Measurements from ENCODE around the gene TF. TPM values are rescaled to one million over a fixed set of nuclear protein-coding genes. Genes with fewer than 3 reads are reported as not detected.

TF gene
- total RNA-seq, 1 donor from 2014 or later: 2.3 TPM

DNA sequence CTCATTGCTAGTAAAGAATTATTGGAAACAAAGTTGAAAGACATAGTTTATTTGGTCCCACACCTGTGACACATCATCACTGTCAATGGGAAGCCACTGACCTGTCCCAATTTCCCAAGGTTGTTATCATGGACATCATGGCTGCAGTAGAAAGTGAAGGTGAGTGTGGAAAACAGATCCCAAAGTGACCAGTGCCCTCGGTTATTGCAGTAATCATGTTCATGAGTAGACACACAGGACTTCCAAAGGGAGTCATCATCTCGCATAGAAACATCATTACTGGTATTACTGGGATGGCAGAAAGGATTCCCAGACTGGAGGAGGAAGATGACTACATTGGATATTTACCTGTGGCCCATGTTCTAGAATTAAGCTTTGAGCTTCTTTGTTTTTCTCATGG, 14.7 kb downstream of the TF start:
- Mint-ChIP-seq H3K36me3 (ENCODE audit: unreplicated experiment) (no peaks in the 10 kb centered on the region), H3K4me3 (ENCODE audit: unreplicated experiment) (no peak overlapping the region), H3K27ac (ENCODE audit: unreplicated experiment) (no peak overlapping the region), H3K9me3 (ENCODE audit: unreplicated experiment) (no peaks in the 10 kb centered on the region), H3K4me1 (ENCODE audit: low read depth, unreplicated experiment) (no peaks in the 10 kb centered on the region), H3K27me3 (ENCODE audit: unreplicated experiment) (no peaks in the 10 kb centered on the region)
- no peak for DNase-seq
- TF ChIP-seq, protein P1, sequence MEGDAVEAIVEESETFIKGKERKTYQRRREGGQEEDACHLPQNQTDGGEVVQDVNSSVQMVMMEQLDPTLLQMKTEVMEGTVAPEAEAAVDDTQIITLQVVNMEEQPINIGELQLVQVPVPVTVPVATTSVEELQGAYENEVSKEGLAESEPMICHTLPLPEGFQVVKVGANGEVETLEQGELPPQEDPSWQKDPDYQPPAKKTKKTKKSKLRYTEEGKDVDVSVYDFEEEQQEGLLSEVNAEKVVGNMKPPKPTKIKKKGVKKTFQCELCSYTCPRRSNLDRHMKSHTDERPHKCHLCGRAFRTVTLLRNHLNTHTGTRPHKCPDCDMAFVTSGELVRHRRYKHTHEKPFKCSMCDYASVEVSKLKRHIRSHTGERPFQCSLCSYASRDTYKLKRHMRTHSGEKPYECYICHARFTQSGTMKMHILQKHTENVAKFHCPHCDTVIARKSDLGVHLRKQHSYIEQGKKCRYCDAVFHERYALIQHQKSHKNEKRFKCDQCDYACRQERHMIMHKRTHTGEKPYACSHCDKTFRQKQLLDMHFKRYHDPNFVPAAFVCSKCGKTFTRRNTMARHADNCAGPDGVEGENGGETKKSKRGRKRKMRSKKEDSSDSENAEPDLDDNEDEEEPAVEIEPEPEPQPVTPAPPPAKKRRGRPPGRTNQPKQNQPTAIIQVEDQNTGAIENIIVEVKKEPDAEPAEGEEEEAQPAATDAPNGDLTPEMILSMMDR (IDR thresholded peaks at IDR 0.05; ENCODE audit: partially characterized antibody, unreplicated experiment): no peak

DNA sequence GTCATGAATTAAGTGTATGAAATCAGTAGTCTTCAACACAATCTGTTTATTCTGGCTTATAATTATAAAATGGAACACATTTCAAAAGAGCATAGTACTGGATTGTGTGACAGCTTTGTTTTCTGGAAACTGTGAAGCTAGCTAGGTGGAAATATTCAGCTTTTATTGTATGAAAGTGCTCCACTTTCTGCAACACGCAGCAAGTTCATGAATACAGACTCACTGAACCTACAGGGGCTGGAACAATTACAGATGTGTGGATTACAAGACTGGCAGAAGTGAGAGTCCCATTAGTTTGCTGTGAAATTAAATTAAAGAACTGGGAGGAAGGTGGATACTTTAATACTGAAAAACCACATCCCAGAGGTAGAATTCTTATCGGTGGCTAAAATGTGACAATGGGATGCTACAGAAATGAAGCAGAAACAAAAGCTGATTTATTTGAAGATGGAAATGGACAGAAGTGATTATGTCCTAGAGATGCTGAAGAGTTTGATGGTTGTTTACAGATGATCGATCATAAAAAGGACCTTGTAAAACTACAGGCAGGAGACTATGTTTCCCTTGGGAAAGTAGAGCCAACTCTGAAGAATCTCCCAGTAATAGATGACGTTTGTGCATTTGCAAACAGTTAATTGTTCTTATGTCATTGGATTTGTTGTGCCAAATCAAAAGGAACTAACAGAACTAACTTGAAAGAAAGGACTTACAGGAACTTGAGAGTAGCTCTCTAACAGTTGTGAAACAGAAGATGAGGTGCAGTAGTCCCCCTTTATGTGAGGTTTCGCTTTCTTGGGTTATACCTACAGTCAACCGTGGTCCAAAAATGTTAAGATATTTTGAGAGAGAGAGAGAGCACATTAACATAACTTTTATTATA, 15.7 kb downstream of the TF start:
- no peak overlapping the region for H3K27ac Mint-ChIP-seq (ENCODE audit: unreplicated experiment)
- H3K36me3 Mint-ChIP-seq (ENCODE audit: unreplicated experiment): no peaks in the 10 kb centered on the region
- H3K9me3 Mint-ChIP-seq (ENCODE audit: unreplicated experiment): no peaks in the 10 kb centered on the region
- no peaks in the 10 kb centered on the region for H3K27me3 Mint-ChIP-seq (ENCODE audit: unreplicated experiment)
- H3K4me1 Mint-ChIP-seq (ENCODE audit: low read depth, unreplicated experiment): no peaks in the 10 kb centered on the region
- DNase-seq: no peak
- H3K4me3 Mint-ChIP-seq (ENCODE audit: unreplicated experiment): no peak overlapping the region
- TF ChIP-seq, protein P1 (IDR thresholded peaks at IDR 0.05; ENCODE audit: partially characterized antibody, unreplicated experiment): no peak

DNA sequence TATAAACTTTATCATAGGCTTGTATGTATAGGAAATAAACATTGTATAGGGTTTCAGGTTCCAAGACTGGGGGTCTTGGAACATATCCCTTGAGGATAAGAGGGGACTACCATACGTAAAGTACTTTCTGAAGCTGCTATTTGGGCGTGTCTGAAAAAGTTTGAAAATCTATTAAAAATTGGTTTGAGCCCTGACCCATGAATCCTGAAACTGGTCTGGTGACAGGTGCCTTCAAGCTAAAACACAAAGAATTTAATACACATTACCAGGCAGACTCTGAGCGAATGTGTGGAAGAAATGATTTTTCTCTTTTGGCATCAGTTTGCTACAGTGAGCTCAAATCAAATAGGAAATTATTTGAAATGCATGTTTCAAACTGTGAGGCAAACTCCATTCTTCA, 16.3 kb downstream of the TF start:
- H3K4me3 Mint-ChIP-seq (ENCODE audit: unreplicated experiment): no peak overlapping the region
- DNase-seq: no peak
- H3K9me3 Mint-ChIP-seq (ENCODE audit: unreplicated experiment): no peaks in the 10 kb centered on the region
- H3K36me3 Mint-ChIP-seq (ENCODE audit: unreplicated experiment): no peaks in the 10 kb centered on the region
- no peaks in the 10 kb centered on the region for H3K4me1 Mint-ChIP-seq (ENCODE audit: low read depth, unreplicated experiment)
- H3K27me3 Mint-ChIP-seq (ENCODE audit: unreplicated experiment): no peaks in the 10 kb centered on the region
- no peak overlapping the region for H3K27ac Mint-ChIP-seq (ENCODE audit: unreplicated experiment)
- TF ChIP-seq, protein P1 (IDR thresholded peaks at IDR 0.05; ENCODE audit: partially characterized antibody, unreplicated experiment): no peak

DNA sequence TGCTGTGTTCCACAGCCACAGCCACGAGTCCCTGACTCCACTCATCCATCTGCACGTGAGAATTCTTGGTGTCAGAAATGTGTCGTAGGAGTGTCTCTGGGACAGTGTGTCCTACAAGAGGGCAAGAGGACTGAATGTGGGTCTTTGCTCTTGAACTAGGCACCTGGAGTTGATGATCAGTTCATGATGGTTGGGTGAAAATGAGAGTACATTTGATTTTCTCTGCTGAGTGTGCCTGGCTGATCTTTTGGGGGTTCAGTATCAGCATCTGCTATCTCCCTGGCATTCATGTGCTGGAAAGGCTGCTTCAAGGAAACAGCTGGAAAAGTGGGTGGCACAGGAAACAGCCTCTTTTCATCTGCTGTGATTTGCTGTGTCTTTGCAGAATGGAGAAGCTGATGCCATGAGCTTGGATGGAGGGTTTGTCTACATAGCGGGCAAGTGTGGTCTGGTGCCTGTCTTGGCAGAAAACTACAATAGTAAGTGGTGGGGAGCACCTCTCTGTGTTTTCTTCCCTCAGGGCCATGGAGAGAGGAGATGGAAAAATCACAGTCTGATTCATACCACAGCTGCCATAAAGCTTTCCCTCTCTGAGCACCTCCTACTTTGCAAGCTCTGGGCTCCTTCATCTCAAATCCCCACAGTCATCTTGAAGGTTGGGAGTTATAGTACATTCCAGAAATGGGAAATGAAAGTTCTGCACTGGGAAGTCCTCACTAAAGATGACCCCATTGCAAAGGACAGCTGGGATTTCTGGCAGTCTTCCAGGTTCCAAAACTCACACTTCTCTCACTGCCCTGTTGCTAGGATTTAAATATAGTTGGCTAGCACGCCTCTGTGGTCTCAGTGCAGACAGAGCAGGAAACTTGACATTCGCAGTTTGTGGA, 17.8 kb downstream of the TF start:
- Mint-ChIP-seq H3K4me3 (ENCODE audit: unreplicated experiment) (no peak overlapping the region), H3K9me3 (ENCODE audit: unreplicated experiment) (no peaks in the 10 kb centered on the region), H3K4me1 (ENCODE audit: low read depth, unreplicated experiment) (no peaks in the 10 kb centered on the region), H3K27me3 (ENCODE audit: unreplicated experiment) (no peaks in the 10 kb centered on the region), H3K27ac (ENCODE audit: unreplicated experiment) (no peak overlapping the region), H3K36me3 (ENCODE audit: unreplicated experiment) (no peaks in the 10 kb centered on the region)
- TF ChIP-seq, protein P1 (IDR thresholded peaks at IDR 0.05; ENCODE audit: partially characterized antibody, unreplicated experiment): no peak
- no peak for DNase-seq

All from glutamatergic neuron (in vitro differentiated cells).